ENCODE data around the gene NR6A1. TPM values are rescaled to one million over a fixed set of nuclear protein-coding genes. Genes with fewer than 3 reads are reported as not detected.

The NR6A1 gene
- total RNA-seq, 1 donor from 2014 or later = 63.8 TPM

DNA sequence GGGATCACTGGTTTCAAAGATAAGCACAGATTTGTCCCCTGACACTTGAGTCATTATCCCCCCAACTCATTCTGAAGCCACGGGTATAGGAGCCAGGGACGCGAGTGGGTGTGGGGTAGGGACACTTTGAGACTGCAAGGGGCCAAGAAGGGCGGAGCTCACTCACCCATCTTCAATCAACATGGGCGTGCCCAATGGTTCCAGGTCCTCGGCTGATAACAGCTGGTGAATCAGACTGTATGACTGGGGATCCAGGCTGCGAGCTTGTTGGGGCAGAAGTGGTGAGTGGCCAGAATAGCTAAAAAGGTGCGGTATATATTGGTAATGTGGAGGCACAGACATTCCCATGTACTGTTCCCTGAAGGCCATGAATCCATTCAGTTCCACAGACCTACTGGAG, 233.2 kb downstream of the NR6A1 start:
- H3K27me3 Mint-ChIP-seq (ENCODE audit: unreplicated experiment) = no peaks in the 10 kb centered on the region
- H3K4me3 Mint-ChIP-seq (ENCODE audit: unreplicated experiment) = no peak overlapping the region
- no peaks in the 10 kb centered on the region for H3K9me3 Mint-ChIP-seq (ENCODE audit: unreplicated experiment)
- H3K36me3 Mint-ChIP-seq (ENCODE audit: low read depth, unreplicated experiment) = peaks cover 12% of the 10 kb centered on the region
- no peak for DNase-seq (ENCODE audit: low spot score)
- peaks cover 4% of the 10 kb centered on the region for H3K4me1 Mint-ChIP-seq (ENCODE audit: unreplicated experiment)
- TF ChIP-seq, protein P1, sequence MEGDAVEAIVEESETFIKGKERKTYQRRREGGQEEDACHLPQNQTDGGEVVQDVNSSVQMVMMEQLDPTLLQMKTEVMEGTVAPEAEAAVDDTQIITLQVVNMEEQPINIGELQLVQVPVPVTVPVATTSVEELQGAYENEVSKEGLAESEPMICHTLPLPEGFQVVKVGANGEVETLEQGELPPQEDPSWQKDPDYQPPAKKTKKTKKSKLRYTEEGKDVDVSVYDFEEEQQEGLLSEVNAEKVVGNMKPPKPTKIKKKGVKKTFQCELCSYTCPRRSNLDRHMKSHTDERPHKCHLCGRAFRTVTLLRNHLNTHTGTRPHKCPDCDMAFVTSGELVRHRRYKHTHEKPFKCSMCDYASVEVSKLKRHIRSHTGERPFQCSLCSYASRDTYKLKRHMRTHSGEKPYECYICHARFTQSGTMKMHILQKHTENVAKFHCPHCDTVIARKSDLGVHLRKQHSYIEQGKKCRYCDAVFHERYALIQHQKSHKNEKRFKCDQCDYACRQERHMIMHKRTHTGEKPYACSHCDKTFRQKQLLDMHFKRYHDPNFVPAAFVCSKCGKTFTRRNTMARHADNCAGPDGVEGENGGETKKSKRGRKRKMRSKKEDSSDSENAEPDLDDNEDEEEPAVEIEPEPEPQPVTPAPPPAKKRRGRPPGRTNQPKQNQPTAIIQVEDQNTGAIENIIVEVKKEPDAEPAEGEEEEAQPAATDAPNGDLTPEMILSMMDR (IDR thresholded peaks at IDR 0.05; ENCODE audit: unreplicated experiment) = no peak
- no peak overlapping the region for H3K27ac Mint-ChIP-seq (ENCODE audit: unreplicated experiment)

DNA sequence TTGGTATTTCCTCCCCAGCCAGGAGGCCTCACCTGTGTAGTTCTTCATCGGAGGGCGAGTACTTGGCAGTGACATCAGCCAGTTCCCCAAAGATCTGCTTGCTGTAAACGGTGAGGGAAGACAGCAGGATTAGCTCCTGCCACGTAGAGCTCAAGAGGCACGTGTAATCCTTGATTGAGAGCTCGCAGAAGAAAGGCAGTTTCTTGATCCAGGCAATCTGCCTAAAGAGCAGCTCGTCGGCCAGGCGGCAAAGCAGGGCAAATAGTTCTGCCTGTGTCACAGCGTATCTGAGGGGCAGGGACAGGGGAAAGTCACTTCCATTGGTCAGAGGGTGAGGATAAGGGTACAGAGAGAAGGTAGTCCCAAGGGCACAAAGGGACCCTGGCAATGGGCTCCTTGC, 235.3 kb downstream of the NR6A1 start:
- Mint-ChIP-seq H3K27me3 (ENCODE audit: unreplicated experiment) (peaks cover 2% of the 10 kb centered on the region), H3K36me3 (ENCODE audit: low read depth, unreplicated experiment) (peaks cover 13% of the 10 kb centered on the region), H3K9me3 (ENCODE audit: unreplicated experiment) (no peaks in the 10 kb centered on the region), H3K27ac (ENCODE audit: unreplicated experiment) (no peak overlapping the region), H3K4me1 (ENCODE audit: unreplicated experiment) (peaks cover 14% of the 10 kb centered on the region), H3K4me3 (ENCODE audit: unreplicated experiment) (no peak overlapping the region)
- TF ChIP-seq, protein P1 (IDR thresholded peaks at IDR 0.05; ENCODE audit: unreplicated experiment) = no peak
- DNase-seq (ENCODE audit: low spot score) = no peak

DNA sequence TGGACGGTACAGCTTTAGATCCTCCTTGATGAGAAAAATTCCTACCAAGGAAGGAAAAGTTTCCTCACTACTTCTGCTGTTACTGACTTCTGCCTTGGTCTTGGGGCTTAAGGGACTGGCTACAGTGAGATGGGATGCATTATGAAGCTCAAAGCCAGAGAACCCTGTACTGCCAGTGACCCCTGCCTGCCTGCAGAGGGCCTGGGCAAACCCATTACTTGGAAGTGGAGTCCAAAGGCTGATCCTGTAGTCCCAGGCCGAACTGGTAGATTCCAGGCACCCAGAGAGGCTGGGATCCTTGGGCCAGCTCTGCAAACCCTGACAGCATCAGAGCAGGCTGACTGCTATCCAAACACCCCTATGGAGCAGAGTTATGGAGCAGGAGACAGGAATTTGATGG, 238.2 kb downstream of the NR6A1 start:
- peaks cover 10% of the 10 kb centered on the region for H3K36me3 Mint-ChIP-seq (ENCODE audit: low read depth, unreplicated experiment)
- TF ChIP-seq, protein P1 (IDR thresholded peaks at IDR 0.05; ENCODE audit: unreplicated experiment) = no peak
- H3K27me3 Mint-ChIP-seq (ENCODE audit: unreplicated experiment) = peaks cover 3% of the 10 kb centered on the region

DNA sequence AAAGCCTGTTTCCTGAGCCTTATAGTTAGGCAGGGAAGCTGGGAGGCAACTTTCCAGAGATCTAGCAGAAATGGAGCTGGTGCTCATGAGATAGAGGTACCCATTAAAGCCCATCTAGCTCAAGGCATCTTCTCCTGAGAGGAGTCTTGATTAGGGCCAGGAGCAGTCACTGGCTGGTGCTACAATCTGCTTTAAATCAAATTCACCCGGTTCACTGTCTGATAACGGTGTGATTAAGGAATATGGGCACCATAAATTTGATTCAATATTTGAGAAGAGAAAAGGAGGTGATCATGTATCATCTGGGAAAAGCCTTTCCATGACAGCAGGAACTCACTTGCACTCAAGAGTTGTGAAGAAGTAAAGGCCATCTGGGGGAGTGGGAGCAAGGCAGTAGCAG, 240.0 kb downstream of the NR6A1 start:
- peaks cover 14% of the 10 kb centered on the region for H3K4me1 Mint-ChIP-seq (ENCODE audit: unreplicated experiment)
- H3K27me3 Mint-ChIP-seq (ENCODE audit: unreplicated experiment) = peaks cover 3% of the 10 kb centered on the region
- H3K9me3 Mint-ChIP-seq (ENCODE audit: unreplicated experiment) = no peaks in the 10 kb centered on the region
- DNase-seq (ENCODE audit: low spot score) = no peak
- no peak overlapping the region for H3K4me3 Mint-ChIP-seq (ENCODE audit: unreplicated experiment)
- TF ChIP-seq, protein P1 (IDR thresholded peaks at IDR 0.05; ENCODE audit: unreplicated experiment) = no peak
- H3K27ac Mint-ChIP-seq (ENCODE audit: unreplicated experiment) = no peak overlapping the region
- peaks cover 14% of the 10 kb centered on the region for H3K36me3 Mint-ChIP-seq (ENCODE audit: low read depth, unreplicated experiment)

More for the DNA sequence above, 238.2 kb downstream of the NR6A1 start:
- Mint-ChIP-seq H3K4me3 (ENCODE audit: unreplicated experiment) (no peak overlapping the region), H3K27ac (ENCODE audit: unreplicated experiment) (no peak overlapping the region), H3K4me1 (ENCODE audit: unreplicated experiment) (peaks cover 14% of the 10 kb centered on the region), H3K9me3 (ENCODE audit: unreplicated experiment) (no peaks in the 10 kb centered on the region)
- DNase-seq (ENCODE audit: low spot score) = no peak

DNA sequence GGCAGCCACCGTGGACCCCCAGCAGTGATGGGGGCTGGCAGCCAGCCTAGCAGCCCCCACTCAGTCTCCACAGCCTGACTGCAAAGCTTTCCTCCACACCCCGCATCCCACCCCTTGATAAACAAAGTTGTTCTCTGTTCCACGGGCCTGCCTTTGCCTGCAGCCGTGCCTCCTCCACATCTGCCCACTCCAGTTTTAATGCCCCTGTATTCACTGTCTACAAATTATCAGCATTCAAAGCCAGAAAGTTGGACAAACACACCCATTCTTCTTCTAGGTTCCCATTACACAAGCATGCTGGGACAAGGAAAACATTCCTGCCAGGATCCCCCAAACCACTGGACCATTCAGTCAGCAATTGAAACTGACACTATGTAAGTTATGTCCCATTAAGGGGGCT, 240.9 kb downstream of the NR6A1 start:
- Mint-ChIP-seq H3K27me3 (ENCODE audit: unreplicated experiment) (peaks cover 3% of the 10 kb centered on the region), H3K36me3 (ENCODE audit: low read depth, unreplicated experiment) (peaks cover 10% of the 10 kb centered on the region), H3K4me1 (ENCODE audit: unreplicated experiment) (peaks cover 11% of the 10 kb centered on the region), H3K9me3 (ENCODE audit: unreplicated experiment) (no peaks in the 10 kb centered on the region), H3K4me3 (ENCODE audit: unreplicated experiment) (no peak overlapping the region), H3K27ac (ENCODE audit: unreplicated experiment) (peak overlapping the region; percentile 26)
- DNase-seq (ENCODE audit: low spot score) = no peak
- TF ChIP-seq, protein P1 (IDR thresholded peaks at IDR 0.05; ENCODE audit: unreplicated experiment) = no peak

Measured in endothelial cell (in vitro differentiated cells).